ENCODE results near the gene SCCPDH.

DNA sequence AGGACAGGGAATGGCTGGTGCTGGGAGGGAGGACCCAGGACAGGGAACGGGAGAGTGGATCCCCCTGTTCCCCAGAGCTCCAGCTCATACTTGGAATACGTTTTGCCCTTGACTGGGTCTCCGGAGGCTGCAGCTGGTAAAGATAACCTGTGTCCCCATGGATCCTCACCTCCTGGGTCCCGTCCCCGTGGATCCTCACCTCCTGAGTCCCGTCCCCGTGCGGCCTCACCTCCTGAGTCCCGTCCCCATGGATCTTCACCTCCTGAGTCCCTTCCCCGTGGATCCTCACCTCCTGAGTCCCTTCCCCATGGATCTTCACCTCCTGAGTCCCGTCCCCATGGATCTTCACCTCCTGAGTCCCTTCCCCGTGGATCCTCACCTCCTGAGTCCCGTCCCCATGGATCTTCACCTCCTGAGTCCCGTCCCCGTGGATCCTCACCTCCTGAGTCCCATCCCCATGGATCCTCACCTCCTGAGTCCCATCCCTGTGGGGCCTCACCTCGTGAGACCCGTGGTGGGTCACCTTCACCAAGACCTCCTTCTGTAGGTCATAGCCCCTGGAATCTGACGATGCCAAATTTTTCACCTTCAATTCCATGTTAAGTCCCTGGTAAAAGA lies 61.4 kb downstream of the SCCPDH start:
- TF ChIP-seq, protein P1, sequence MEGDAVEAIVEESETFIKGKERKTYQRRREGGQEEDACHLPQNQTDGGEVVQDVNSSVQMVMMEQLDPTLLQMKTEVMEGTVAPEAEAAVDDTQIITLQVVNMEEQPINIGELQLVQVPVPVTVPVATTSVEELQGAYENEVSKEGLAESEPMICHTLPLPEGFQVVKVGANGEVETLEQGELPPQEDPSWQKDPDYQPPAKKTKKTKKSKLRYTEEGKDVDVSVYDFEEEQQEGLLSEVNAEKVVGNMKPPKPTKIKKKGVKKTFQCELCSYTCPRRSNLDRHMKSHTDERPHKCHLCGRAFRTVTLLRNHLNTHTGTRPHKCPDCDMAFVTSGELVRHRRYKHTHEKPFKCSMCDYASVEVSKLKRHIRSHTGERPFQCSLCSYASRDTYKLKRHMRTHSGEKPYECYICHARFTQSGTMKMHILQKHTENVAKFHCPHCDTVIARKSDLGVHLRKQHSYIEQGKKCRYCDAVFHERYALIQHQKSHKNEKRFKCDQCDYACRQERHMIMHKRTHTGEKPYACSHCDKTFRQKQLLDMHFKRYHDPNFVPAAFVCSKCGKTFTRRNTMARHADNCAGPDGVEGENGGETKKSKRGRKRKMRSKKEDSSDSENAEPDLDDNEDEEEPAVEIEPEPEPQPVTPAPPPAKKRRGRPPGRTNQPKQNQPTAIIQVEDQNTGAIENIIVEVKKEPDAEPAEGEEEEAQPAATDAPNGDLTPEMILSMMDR (IDR thresholded peaks at IDR 0.05; ENCODE audit: low read depth, low read length): no peak
- no peak for TF ChIP-seq POLR2A (IDR thresholded peaks at IDR 0.05; ENCODE audit: extremely low read depth, insufficient read length)
- TF ChIP-seq, protein P2, sequence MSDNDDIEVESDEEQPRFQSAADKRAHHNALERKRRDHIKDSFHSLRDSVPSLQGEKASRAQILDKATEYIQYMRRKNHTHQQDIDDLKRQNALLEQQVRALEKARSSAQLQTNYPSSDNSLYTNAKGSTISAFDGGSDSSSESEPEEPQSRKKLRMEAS (IDR thresholded peaks at IDR 0.05; ENCODE audit: low read depth, low read length): no peak
